Trophoblast cell (in vitro differentiated cells and primary cell): ENCODE data around the gene EIF5.

Source experiments
- DNase-seq, 2 donors: peaks; one replicate each; pipeline ENCODE4 v3.0.0-alpha.2; 2016
- H2AFZ ChIP-seq: 2 replicates; pipeline ENCODE4 v1.6.1; 2013; ENCODE audit warnings: low read length, moderate library complexity, mild to moderate bottlenecking; ENCODE audit not compliant: insufficient read depth, poor library complexity
- H2AK5ac ChIP-seq: 2 replicates; pipeline ENCODE4 v1.6.1; 2013; ENCODE audit warnings: mild to moderate bottlenecking, low read length
- H2BK120ac ChIP-seq: 2 replicates; pipeline ENCODE4 v1.6.1; 2013; ENCODE audit warnings: low read length, mild to moderate bottlenecking, moderate library complexity; ENCODE audit not compliant: insufficient read depth, poor library complexity
- H2BK12ac ChIP-seq: 2 replicates; pipeline ENCODE4 v1.6.1; 2013; ENCODE audit warnings: mild to moderate bottlenecking, low read length, moderate library complexity
- H2BK5ac ChIP-seq: 2 replicates; pipeline ENCODE4 v1.6.1; 2013; ENCODE audit warnings: low read length, low read depth, moderate library complexity, mild to moderate bottlenecking; ENCODE audit not compliant: poor library complexity
- H3K14ac ChIP-seq: 2 replicates; pipeline ENCODE4 v1.6.1; 2013; ENCODE audit warnings: mild to moderate bottlenecking, low read length
- H3K18ac ChIP-seq: 2 replicates; pipeline ENCODE4 v1.6.1; 2013; ENCODE audit warnings: mild to moderate bottlenecking, low read length
- H3K23ac ChIP-seq: 2 replicates; pipeline ENCODE4 v1.6.1; 2013; ENCODE audit warnings: low read length
- H3K27ac ChIP-seq: 2 replicates; pipeline ENCODE4 v1.5.1; 2013; ENCODE audit warnings: low read depth, mild to moderate bottlenecking, inconsistent platforms, low read length, moderate library complexity
- H3K27me3 ChIP-seq: 2 replicates; pipeline ENCODE4 v1.6.1; 2013; ENCODE audit warnings: inconsistent platforms, mild to moderate bottlenecking, low read length, moderate library complexity; ENCODE audit not compliant: insufficient read depth
- H3K36me3 ChIP-seq, 2 experiments: 1 replicate in 1 of 2; 2 replicates in 1 of 2; pipeline ENCODE4 v1.6.1; 2013; ENCODE audit warnings: low read length in 2 of 2, mild to moderate bottlenecking in 2 of 2, moderate library complexity in 1 of 2; ENCODE audit not compliant: insufficient read depth in 2 of 2, control insufficient read depth in 1 of 2
- H3K4ac ChIP-seq: 2 replicates; pipeline ENCODE4 v1.6.1; 2013; ENCODE audit warnings: low read depth, mild to moderate bottlenecking, low read length, moderate library complexity
- H3K4me1 ChIP-seq, 2 experiments: 1 replicate in 1 of 2; 2 replicates in 1 of 2; pipeline ENCODE4 v1.6.1; 2013; ENCODE audit warnings: low read length in 2 of 2, mild to moderate bottlenecking in 2 of 2, moderate library complexity in 1 of 2; ENCODE audit not compliant: insufficient read depth in 2 of 2, control insufficient read depth in 1 of 2
- H3K4me2 ChIP-seq: 2 replicates; pipeline ENCODE4 v1.6.1; 2013; ENCODE audit warnings: inconsistent platforms, mild to moderate bottlenecking, low read length, moderate library complexity
- H3K4me3 ChIP-seq: 2 replicates; pipeline ENCODE4 v1.5.1; 2013; ENCODE audit warnings: mild to moderate bottlenecking, low read depth, low read length, inconsistent platforms
- H3K79me1 ChIP-seq: one replicate; pipeline ENCODE4 v1.6.1; 2013; ENCODE audit warnings: low read length
- H3K79me2 ChIP-seq: 2 replicates; pipeline ENCODE4 v1.6.1; 2013; ENCODE audit warnings: low read length, mild to moderate bottlenecking; ENCODE audit not compliant: control insufficient read depth, insufficient read depth, poor library complexity
- H3K9ac ChIP-seq: 2 replicates; pipeline ENCODE4 v1.6.1; 2013; ENCODE audit warnings: mild to moderate bottlenecking, low read length
- H3K9me3 ChIP-seq: 2 replicates; pipeline ENCODE4 v1.6.1; 2013; ENCODE audit warnings: low read depth, mild to moderate bottlenecking, control low read depth, inconsistent platforms, low read length; ENCODE audit not compliant: insufficient read depth
- H4K12ac ChIP-seq: 2 replicates; pipeline ENCODE4 v1.6.1; 2013; ENCODE audit warnings: low read depth, mild to moderate bottlenecking, low read length, moderate library complexity
- H4K8ac ChIP-seq: 2 replicates; pipeline ENCODE4 v1.6.1; 2013; ENCODE audit warnings: low read depth, mild to moderate bottlenecking, low read length, moderate library complexity
- H4K91ac ChIP-seq: one replicate; pipeline ENCODE4 v1.6.1; 2013; ENCODE audit warnings: low read depth, mild to moderate bottlenecking, low read length, moderate library complexity
- WGBS: extraction: QIAGEN DNeasy Blood & Tissue Kit; methylation state at CpG from one replicate; pipeline ENCODE4 v1.1.7; 2013; ENCODE audit warnings: missing lambda C conversion rate; ENCODE audit not compliant: insufficient read length, insufficient coverage; ENCODE audit errors: extremely low coverage; 5-methylcytosine and 5-hydroxymethylcytosine counted together

Gene EIF5

DNA sequence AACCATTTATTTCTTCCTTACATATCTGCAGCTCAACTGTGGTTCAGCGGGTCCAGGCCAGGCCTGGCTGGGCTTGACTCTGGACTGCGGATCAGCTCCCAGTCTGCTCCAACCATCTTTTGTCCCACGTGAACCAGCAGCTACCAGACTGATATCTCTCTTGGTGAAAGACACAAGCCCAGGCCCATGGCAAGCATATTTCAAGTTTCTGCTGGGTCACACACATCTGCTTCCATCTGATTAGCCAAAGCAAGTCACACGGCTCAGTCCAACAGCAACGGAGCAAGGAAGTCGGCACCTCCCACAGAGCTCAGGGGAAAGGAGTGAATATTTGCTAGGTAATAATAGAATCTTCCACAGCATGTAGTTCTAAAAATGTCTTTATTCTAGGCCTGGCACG lies 26.5 kb downstream of the EIF5 start:
- no peaks in the 10 kb centered on the region for H3K4me1 ChIP-seq
- WGBS, result no CpG with 5 or more reads among the region's 7 CpGs

GRCh38 chr14:103361867-103362266 lies 27.8 kb downstream of the EIF5 start:
- no peak overlapping the region for H4K12ac ChIP-seq
- no peak overlapping the region for H3K14ac ChIP-seq
- H3K23ac ChIP-seq, result no peak overlapping the region
- H2BK12ac ChIP-seq, result no peak overlapping the region
- H3K18ac ChIP-seq, result no peak overlapping the region
- H3K9me3 ChIP-seq, result peaks cover 4% of the 10 kb centered on the region
- no CpG with 5 or more reads among the region's 5 CpGs for WGBS
- no peak overlapping the region for H3K27ac ChIP-seq
- no peak overlapping the region for H2AFZ ChIP-seq
- no peaks in the 10 kb centered on the region for H3K4me1 ChIP-seq
- H2AK5ac ChIP-seq, result no peak overlapping the region
- H2BK5ac ChIP-seq, result no peak overlapping the region
- H4K8ac ChIP-seq, result no peak overlapping the region
- H3K4me2 ChIP-seq, result no peak overlapping the region
- no peaks in the 10 kb centered on the region for H3K36me3 ChIP-seq
- no peaks in the 10 kb centered on the region for H3K79me2 ChIP-seq
- H4K91ac ChIP-seq, result peak overlapping the region; percentile 77
- no peak overlapping the region for H3K4ac ChIP-seq
- no peak overlapping the region for H2BK120ac ChIP-seq
- no peaks in the 10 kb centered on the region for H3K27me3 ChIP-seq
- no peak overlapping the region for H3K4me3 ChIP-seq
- peak; percentile 84 to 96 for DNase-seq
- no peaks in the 10 kb centered on the region for H3K79me1 ChIP-seq
- H3K9ac ChIP-seq, result no peak overlapping the region

More for the DNA sequence above, 26.5 kb downstream of the EIF5 start:
- Histone ChIP-seq H3K79me2 (no peaks in the 10 kb centered on the region), H3K23ac (no peak overlapping the region), H3K9me3 (peaks cover 4% of the 10 kb centered on the region), H2BK120ac (no peak overlapping the region), H4K8ac (no peak overlapping the region), H4K12ac (no peak overlapping the region), H3K18ac (no peak overlapping the region), H4K91ac (no peak overlapping the region), H3K14ac (no peak overlapping the region), H3K27me3 (no peaks in the 10 kb centered on the region), H3K9ac (no peak overlapping the region), H3K4me2 (no peak overlapping the region), H3K79me1 (no peaks in the 10 kb centered on the region), H2AFZ (no peak overlapping the region), H3K4me3 (no peak overlapping the region), H3K27ac (no peak overlapping the region), H3K4ac (no peak overlapping the region), H2BK12ac (no peak overlapping the region), H3K36me3 (no peaks in the 10 kb centered on the region), H2BK5ac (no peak overlapping the region), H2AK5ac (no peak overlapping the region)
- DNase-seq, result peak in 1 of 2 donors; percentile 59

- H2BK5ac ChIP-seq, result no peak overlapping the region
- H3K14ac ChIP-seq, result no peak overlapping the region
- H3K4me2 ChIP-seq, result no peak overlapping the region
- H2BK12ac ChIP-seq, result no peak overlapping the region
- no peak overlapping the region for H4K91ac ChIP-seq
- H3K23ac ChIP-seq, result no peak overlapping the region
- H3K4ac ChIP-seq, result no peak overlapping the region
- peaks cover 4% of the 10 kb centered on the region for H3K9me3 ChIP-seq
- H3K36me3 ChIP-seq, result no peaks in the 10 kb centered on the region
- no peak overlapping the region for H3K18ac ChIP-seq
- H4K8ac ChIP-seq, result no peak overlapping the region
- no peak overlapping the region for H3K27ac ChIP-seq
- H3K79me1 ChIP-seq, result no peaks in the 10 kb centered on the region
- peak in 1 of 2 donors; percentile 40 for DNase-seq
- no peak overlapping the region for H2AFZ ChIP-seq
- no peak overlapping the region for H4K12ac ChIP-seq
- H2AK5ac ChIP-seq, result no peak overlapping the region
- WGBS, result no CpG with 5 or more reads among the region's 1 CpG
- H3K9ac ChIP-seq, result no peak overlapping the region
- H2BK120ac ChIP-seq, result no peak overlapping the region
- H3K4me1 ChIP-seq, result no peaks in the 10 kb centered on the region
- H3K79me2 ChIP-seq, result no peaks in the 10 kb centered on the region
- no peak overlapping the region for H3K4me3 ChIP-seq
- H3K27me3 ChIP-seq, result no peaks in the 10 kb centered on the region
Observed at GRCh38 chr14:103362780-103363179, 28.7 kb downstream of the EIF5 start.

DNA sequence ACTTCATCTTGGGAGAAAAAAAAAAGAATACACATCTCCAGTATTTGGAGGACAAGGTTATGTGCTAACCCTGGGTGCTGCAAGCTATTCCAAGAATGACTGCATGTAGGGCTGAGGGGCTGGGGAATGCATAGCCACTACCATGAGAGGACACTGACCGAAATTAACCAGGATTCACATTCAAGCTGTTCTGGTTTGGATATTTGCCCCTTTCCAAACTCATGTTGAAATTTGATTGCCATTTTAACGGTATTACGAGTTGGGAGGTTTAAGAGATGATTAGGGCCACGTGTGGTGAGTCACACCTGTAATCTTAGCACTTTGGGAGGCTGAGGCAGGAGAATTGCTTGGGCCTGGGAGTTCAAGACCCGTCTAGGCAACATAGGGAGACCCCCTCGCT lies 32.7 kb downstream of the EIF5 start:
- no CpG with 5 or more reads among the region's 6 CpGs for WGBS
- Histone ChIP-seq H3K4ac (no peak overlapping the region), H3K18ac (no peak overlapping the region)

More for the DNA sequence above, 32.7 kb downstream of the EIF5 start:
- no peak overlapping the region for H2BK12ac ChIP-seq
- H3K4me2 ChIP-seq, result no peak overlapping the region
- no peak overlapping the region for H4K91ac ChIP-seq
- H3K4me3 ChIP-seq, result no peak overlapping the region
- no peak for DNase-seq
- H3K27ac ChIP-seq, result no peak overlapping the region
- H3K79me2 ChIP-seq, result no peaks in the 10 kb centered on the region
- H4K12ac ChIP-seq, result no peak overlapping the region
- no peaks in the 10 kb centered on the region for H3K79me1 ChIP-seq
- peaks cover 4% of the 10 kb centered on the region for H3K9me3 ChIP-seq
- H2AK5ac ChIP-seq, result no peak overlapping the region
- no peaks in the 10 kb centered on the region for H3K36me3 ChIP-seq
- H2BK120ac ChIP-seq, result no peak overlapping the region
- no peaks in the 10 kb centered on the region for H3K4me1 ChIP-seq
- H3K14ac ChIP-seq, result no peak overlapping the region
- H3K27me3 ChIP-seq, result no peaks in the 10 kb centered on the region
- no peak overlapping the region for H4K8ac ChIP-seq
- no peak overlapping the region for H2BK5ac ChIP-seq
- no peak overlapping the region for H2AFZ ChIP-seq
- H3K23ac ChIP-seq, result no peak overlapping the region
- H3K9ac ChIP-seq, result no peak overlapping the region
